HepG2 (cell line): ENCODE measurements around the gene XPNPEP3. TPM values are rescaled to one million over a fixed set of nuclear protein-coding genes. Genes with fewer than 3 reads are reported as not detected.

Experiments used
- AHR ChIP-seq: IDR thresholded peaks from 2 replicates; pipeline ENCODE4 v1.6.1; 2018; ENCODE audit warnings: missing genetic modification reagents, missing compliant biosample characterization
- ATF7-NPFF ChIP-seq: sonication (generic); formaldehyde crosslinking; IDR thresholded peaks from 2 replicates; pipeline ENCODE4 v1.8.1; 2023; ENCODE audit warnings: mild to moderate bottlenecking, low read depth, missing genetic modification reagents, moderate library complexity
- ATM ChIP-seq: fragments of 450-650 bp; IDR thresholded peaks from 2 replicates; pipeline ENCODE4 v1.7.1; 2017; ENCODE audit warnings: mild to moderate bottlenecking, borderline replicate concordance
- ELF1 ChIP-seq: sonication (generic); formaldehyde crosslinking; IDR thresholded peaks from 2 replicates; pipeline ENCODE4 v1.4.0; 2020; ENCODE audit warnings: missing genetic modification reagents
- FOXK1 ChIP-seq: sonication (generic); formaldehyde crosslinking; IDR thresholded peaks from 2 replicates; pipeline ENCODE4 v1.4.0; 2020; ENCODE audit warnings: low read depth, missing genetic modification reagents, borderline replicate concordance
- HOXD1 ChIP-seq: sonication (generic); formaldehyde crosslinking; IDR thresholded peaks from 2 replicates; pipeline ENCODE4 v1.5.0; 2020; ENCODE audit warnings: missing genetic modification reagents
- ISX ChIP-seq: sonication (generic); formaldehyde crosslinking; conservative IDR thresholded peaks from 2 replicates; pipeline ENCODE4 v1.5.0; 2020; ENCODE audit warnings: missing genetic modification reagents
- MEF2D ChIP-seq: sonication (generic); formaldehyde crosslinking; IDR thresholded peaks from 2 replicates; pipeline ENCODE4 v1.5.1; 2020; ENCODE audit warnings: mild to moderate bottlenecking, missing genetic modification reagents
- MEIS2 ChIP-seq: sonication (generic); formaldehyde crosslinking; IDR thresholded peaks from 2 replicates; pipeline ENCODE4 v1.9.0; 2021; ENCODE audit warnings: mild to moderate bottlenecking, missing genetic modification reagents
- MYNN ChIP-seq: sonication (generic); formaldehyde crosslinking; IDR thresholded peaks from 2 replicates; pipeline ENCODE4 v1.4.0; 2020; ENCODE audit warnings: mild to moderate bottlenecking, low read depth, missing genetic modification reagents
- RXRA ChIP-seq: sonication (generic); formaldehyde crosslinking; IDR thresholded peaks from 2 replicates; pipeline ENCODE4 v1.5.1; 2020; ENCODE audit warnings: missing genetic modification reagents
- SIX4 ChIP-seq: sonication (generic); formaldehyde crosslinking; IDR thresholded peaks from 2 replicates; pipeline ENCODE4 v1.4.0; 2020; ENCODE audit warnings: missing genetic modification reagents
- TOPORS ChIP-seq: sonication (generic); formaldehyde crosslinking; IDR thresholded peaks from 2 replicates; pipeline ENCODE4 v1.8.0; 2023; ENCODE audit warnings: mild to moderate bottlenecking, missing genetic modification reagents
- ZBTB7A ChIP-seq: sonication (generic); formaldehyde crosslinking; IDR thresholded peaks from 2 replicates; pipeline ENCODE4 v1.8.0; 2022; ENCODE audit warnings: mild to moderate bottlenecking, missing genetic modification reagents
- ZFX ChIP-seq: sonication (generic); formaldehyde crosslinking; IDR thresholded peaks from 2 replicates; pipeline ENCODE4 v1.4.0; 2020; ENCODE audit warnings: mild to moderate bottlenecking, low read depth, missing genetic modification reagents, moderate library complexity
- ZNF317 ChIP-seq: sonication (generic); formaldehyde crosslinking; IDR thresholded peaks from 2 replicates; pipeline ENCODE4 v1.5.0; 2020; ENCODE audit warnings: mild to moderate bottlenecking, missing genetic modification reagents
- ZNF570 ChIP-seq: sonication (generic); formaldehyde crosslinking; IDR thresholded peaks from 2 replicates; pipeline ENCODE4 v1.4.0; 2020; ENCODE audit warnings: mild to moderate bottlenecking, missing genetic modification reagents, borderline replicate concordance
- ZNF703 ChIP-seq: sonication (generic); formaldehyde crosslinking; IDR thresholded peaks from 2 replicates; pipeline ENCODE4 v1.5.1; 2020; ENCODE audit warnings: missing genetic modification reagents, mild to moderate bottlenecking, moderate library complexity, borderline replicate concordance
- ZSCAN25 ChIP-seq: sonication (generic); formaldehyde crosslinking; IDR thresholded peaks from 2 replicates; pipeline ENCODE4 v1.8.0; 2022; ENCODE audit warnings: mild to moderate bottlenecking, missing genetic modification reagents
- ZSCAN29 ChIP-seq: sonication (generic); formaldehyde crosslinking; conservative IDR thresholded peaks from 2 replicates; pipeline ENCODE4 v1.4.0; 2020; ENCODE audit warnings: mild to moderate bottlenecking, missing genetic modification reagents
- ZSCAN31 ChIP-seq: sonication (generic); formaldehyde crosslinking; IDR thresholded peaks from 2 replicates; pipeline ENCODE4 v1.5.0; 2020; ENCODE audit warnings: low read depth, mild to moderate bottlenecking, missing genetic modification reagents
- polyA plus RNA-seq, 8 experiments: library from polyadenylated mRNA; depleted of rRNA in 3 of 8; stranded (reverse) in 7 of 8; unstranded in 1 of 8; fragments of >200 nt; fragmentation: Illumina TruSeq in 4 of 8; extraction: Trizol in 4 of 8; gene quantifications; 2 replicates each; pipeline versions ENCODE4 v1.2.1 to v1.2.3, GENCODE V29; 2011 to 2016; ENCODE audit warnings: low read depth in 4 of 8, missing spikeins in 1 of 8, mixed read lengths in 1 of 8; ENCODE audit not compliant: insufficient read depth in 1 of 8
- total RNA-seq, 5 experiments: library from RNA; depleted of rRNA; stranded (reverse); fragments of >200 nt; fragmentation: Illumina TruSeq; extraction: Trizol; gene quantifications; 2 replicates each; pipeline ENCODE4 v1.2.3, GENCODE V29; 2016; ENCODE audit warnings: low read depth in 1 of 5
- TF ChIP-seq, protein P1 (sequence below): sonication (generic); formaldehyde crosslinking; IDR thresholded peaks from 2 replicates; pipeline ENCODE4 v1.8.0; 2022; ENCODE audit warnings: low read depth, missing genetic modification reagents
- TF ChIP-seq, protein P2 (sequence below): sonication (generic); formaldehyde crosslinking; IDR thresholded peaks from 2 replicates; pipeline ENCODE4 v1.4.0; 2020; ENCODE audit warnings: missing genetic modification reagents, borderline replicate concordance
- TF ChIP-seq, protein P3 (sequence below): sonication (generic); formaldehyde crosslinking; IDR thresholded peaks from 2 replicates; pipeline ENCODE4 v1.4.0; 2020; ENCODE audit warnings: low read depth, mild to moderate bottlenecking, missing genetic modification reagents
- TF ChIP-seq, protein P4 (sequence below): sonication (generic); formaldehyde crosslinking; conservative IDR thresholded peaks from 2 replicates; pipeline ENCODE4 v1.8.0; 2022; ENCODE audit warnings: mild to moderate bottlenecking, moderate library complexity, missing genetic modification reagents

The XPNPEP3 gene
- total and polyA plus RNA-seq, 2 of the 13 experiments (the other 11 are each of a cell fraction or from before 2014, with no cell fraction given): 10.3 to 14.0 TPM

DNA sequence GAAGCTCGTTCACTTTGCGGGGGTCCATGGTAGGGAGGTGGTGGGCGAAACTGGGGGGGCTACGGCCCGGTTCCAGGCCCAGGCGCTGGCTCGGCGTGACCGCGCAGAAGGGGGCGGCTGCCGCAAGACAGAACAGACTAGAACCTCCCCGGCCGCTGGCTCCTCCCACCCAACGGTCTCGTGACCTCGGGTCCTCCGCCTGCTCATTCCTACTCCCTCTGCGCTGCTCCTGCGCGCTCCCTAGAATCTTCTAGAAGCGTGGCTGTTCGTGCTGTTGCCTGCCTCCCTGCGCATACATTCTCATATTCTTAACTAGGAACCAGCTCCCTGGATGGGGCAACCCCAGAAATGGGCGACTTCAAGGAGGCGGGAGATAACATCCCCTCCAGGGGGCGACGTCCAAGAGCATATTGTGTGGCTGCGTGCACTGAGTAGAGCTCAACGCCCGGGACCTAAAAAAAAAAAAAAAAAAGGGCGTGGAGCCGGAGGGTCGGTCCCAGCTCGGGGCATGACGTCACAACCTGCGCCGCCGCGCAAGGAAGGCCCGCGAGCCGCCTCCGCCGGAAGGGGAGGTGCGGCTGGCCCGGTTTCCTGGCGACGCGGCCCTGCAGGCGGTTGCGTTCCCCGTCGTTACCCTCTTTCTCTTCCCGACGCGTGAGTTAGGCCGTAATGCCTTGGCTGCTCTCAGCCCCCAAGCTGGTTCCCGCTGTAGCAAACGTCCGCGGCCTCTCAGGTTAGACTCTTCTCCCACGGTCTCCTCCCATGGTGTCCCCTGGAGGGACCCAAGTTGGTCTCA is at the start of gene XPNPEP3, which contains the start of gene ST13 (continued):
- TF ChIP-seq MEIS2 (CRISPR knock-in tag): peak; percentile 54; the same call in 1 of the 2 replicates
- peak; percentile 97 for TF ChIP-seq ZFX (CRISPR knock-in tag)
- peak; percentile 75 for TF ChIP-seq FOXK1 (CRISPR knock-in tag)
- no peak; the same call in 1 of the 2 replicates for TF ChIP-seq AHR
- no peak for TF ChIP-seq ISX (CRISPR knock-in tag)
- no peak for TF ChIP-seq ATM
- peak; percentile 29; the same call in 1 of the 2 replicates for TF ChIP-seq MYNN (CRISPR knock-in tag)
- TF ChIP-seq HOXD1 (CRISPR knock-in tag): peak; percentile 39; the same call in 1 of the 2 replicates
- peak; percentile 94 for TF ChIP-seq ZBTB7A
- TF ChIP-seq MEF2D (CRISPR knock-in tag): peak; percentile 80; the same call in 1 of the 2 replicates
- peak; percentile 6; the same call in 1 of the 2 replicates for TF ChIP-seq SIX4 (CRISPR knock-in tag)
- TF ChIP-seq, protein P1, sequence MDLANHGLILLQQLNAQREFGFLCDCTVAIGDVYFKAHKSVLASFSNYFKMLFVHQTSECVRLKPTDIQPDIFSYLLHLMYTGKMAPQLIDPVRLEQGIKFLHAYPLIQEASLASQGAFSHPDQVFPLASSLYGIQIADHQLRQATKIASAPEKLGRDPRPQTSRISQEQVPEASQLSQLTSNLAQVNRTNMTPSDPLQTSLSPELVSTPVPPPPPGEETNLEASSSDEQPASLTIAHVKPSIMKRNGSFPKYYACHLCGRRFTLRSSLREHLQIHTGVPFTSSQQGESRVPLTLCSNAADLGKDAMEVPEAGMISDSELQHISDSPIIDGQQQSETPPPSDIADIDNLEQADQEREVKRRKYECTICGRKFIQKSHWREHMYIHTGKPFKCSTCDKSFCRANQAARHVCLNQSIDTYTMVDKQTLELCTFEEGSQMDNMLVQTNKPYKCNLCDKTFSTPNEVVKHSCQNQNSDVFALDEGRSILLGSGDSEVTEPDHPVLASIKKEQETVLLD (CRISPR knock-in tag): 0 out of 2 replicates have a peak, but pooled peaks have one; percentile 69
- TF ChIP-seq ZNF317 (CRISPR knock-in tag): peak; percentile 11; the same call in 1 of the 2 replicates
- no peak; the same call in 1 of the 2 replicates for TF ChIP-seq ATF7-NPFF (CRISPR knock-in tag)
- TF ChIP-seq ZSCAN29 (CRISPR knock-in tag): peak; percentile 74
- peak; percentile 45; the same call in 1 of the 2 replicates for TF ChIP-seq TOPORS (CRISPR knock-in tag)
- peak; percentile 74 for TF ChIP-seq ELF1 (CRISPR knock-in tag)
- TF ChIP-seq RXRA (CRISPR knock-in tag): peak; percentile 59
- peak; percentile 70; the same call in 1 of the 2 replicates for TF ChIP-seq ZSCAN31 (CRISPR knock-in tag)
- TF ChIP-seq, protein P2, sequence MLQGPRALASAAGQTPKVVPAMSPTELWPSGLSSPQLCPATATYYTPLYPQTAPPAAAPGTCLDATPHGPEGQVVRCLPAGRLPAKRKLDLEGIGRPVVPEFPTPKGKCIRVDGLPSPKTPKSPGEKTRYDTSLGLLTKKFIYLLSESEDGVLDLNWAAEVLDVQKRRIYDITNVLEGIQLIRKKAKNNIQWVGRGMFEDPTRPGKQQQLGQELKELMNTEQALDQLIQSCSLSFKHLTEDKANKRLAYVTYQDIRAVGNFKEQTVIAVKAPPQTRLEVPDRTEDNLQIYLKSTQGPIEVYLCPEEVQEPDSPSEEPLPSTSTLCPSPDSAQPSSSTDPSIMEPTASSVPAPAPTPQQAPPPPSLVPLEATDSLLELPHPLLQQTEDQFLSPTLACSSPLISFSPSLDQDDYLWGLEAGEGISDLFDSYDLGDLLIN: peak; percentile 35; the same call in 1 of the 2 replicates
- TF ChIP-seq, protein P3, sequence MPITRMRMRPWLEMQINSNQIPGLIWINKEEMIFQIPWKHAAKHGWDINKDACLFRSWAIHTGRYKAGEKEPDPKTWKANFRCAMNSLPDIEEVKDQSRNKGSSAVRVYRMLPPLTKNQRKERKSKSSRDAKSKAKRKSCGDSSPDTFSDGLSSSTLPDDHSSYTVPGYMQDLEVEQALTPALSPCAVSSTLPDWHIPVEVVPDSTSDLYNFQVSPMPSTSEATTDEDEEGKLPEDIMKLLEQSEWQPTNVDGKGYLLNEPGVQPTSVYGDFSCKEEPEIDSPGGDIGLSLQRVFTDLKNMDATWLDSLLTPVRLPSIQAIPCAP (CRISPR knock-in tag): 0 out of 2 replicates have a peak, but pooled peaks have one; percentile 44
- 0 out of 2 replicates have a peak, but pooled peaks have one; percentile 77 for TF ChIP-seq ZNF570 (CRISPR knock-in tag)
- TF ChIP-seq, protein P4, sequence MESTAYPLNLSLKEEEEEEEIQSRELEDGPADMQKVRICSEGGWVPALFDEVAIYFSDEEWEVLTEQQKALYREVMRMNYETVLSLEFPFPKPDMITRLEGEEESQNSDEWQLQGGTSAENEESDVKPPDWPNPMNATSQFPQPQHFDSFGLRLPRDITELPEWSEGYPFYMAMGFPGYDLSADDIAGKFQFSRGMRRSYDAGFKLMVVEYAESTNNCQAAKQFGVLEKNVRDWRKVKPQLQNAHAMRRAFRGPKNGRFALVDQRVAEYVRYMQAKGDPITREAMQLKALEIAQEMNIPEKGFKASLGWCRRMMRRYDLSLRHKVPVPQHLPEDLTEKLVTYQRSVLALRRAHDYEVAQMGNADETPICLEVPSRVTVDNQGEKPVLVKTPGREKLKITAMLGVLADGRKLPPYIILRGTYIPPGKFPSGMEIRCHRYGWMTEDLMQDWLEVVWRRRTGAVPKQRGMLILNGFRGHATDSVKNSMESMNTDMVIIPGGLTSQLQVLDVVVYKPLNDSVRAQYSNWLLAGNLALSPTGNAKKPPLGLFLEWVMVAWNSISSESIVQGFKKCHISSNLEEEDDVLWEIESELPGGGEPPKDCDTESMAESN (CRISPR knock-in tag): no peak
- peak; percentile 30; the same call in 1 of the 2 replicates for TF ChIP-seq ZNF703 (CRISPR knock-in tag)
- TF ChIP-seq ZSCAN25 (CRISPR knock-in tag): peak; percentile 65; the same call in 1 of the 2 replicates
